A549 (cell line): ENCODE measurements around the gene C8G. TPM values are rescaled to one million over a fixed set of nuclear protein-coding genes. Genes with fewer than 3 reads are reported as not detected.

Experiments
- ATAC-seq, 2 experiments: fragments of 200-7000 bp in 1 of 2; fragments of >200 bp in 1 of 2; cut with Nextera tagmentation in 1 of 2; cut with Tn5 transposase in 1 of 2; 3 replicates each; pipeline versions ENCODE4 v1.8.0 to v1.9.1; 2018 to 2020; ENCODE audit warnings: mild to moderate bottlenecking in 1 of 2, moderate library complexity in 1 of 2
- CTCF ChIA-PET: fragments of 300-600 bp; sonication (Branson Sonifier 250); formaldehyde crosslinking; extraction: SDS; loops from one replicate; lab custom pipeline; 2021; ENCODE audit warnings: antibody characterized with exemption, inconsistent platforms; lab: Yijun Ruan, JAX
- POLR2A ChIA-PET: fragments of 350-600 bp; formaldehyde crosslinking; extraction: SDS; loops from one replicate; lab custom pipeline; 2021; ENCODE audit warnings: antibody characterized with exemption, inconsistent platforms; lab: Yijun Ruan, JAX
- DNase-seq, 2 experiments: peaks; one replicate each; pipeline versions ENCODE4 v3.0.0 to v3.0.0-alpha.2; 2011 to 2016; ENCODE audit warnings: low read depth in 1 of 2, low spot score in 1 of 2
- FAIRE-seq: peaks from 2 replicates; lab custom pipeline; 2011; peaks lifted over from hg19 to GRCh38; lab: Jason Lieb, UNC
- H3K27ac ChIP-seq, 2 experiments: fragments of >200 bp; sonication (Bioruptor Twin); formaldehyde crosslinking; 3 replicates each; pipeline ENCODE4 v1.5.1; 2016 to 2017
- H3K4me1 ChIP-seq: fragments of >200 bp; sonication (Bioruptor Twin); formaldehyde crosslinking; 3 replicates; pipeline ENCODE4 v1.6.1; 2016
- H3K4me2 ChIP-seq: fragments of >200 bp; sonication (Bioruptor Twin); formaldehyde crosslinking; 3 replicates; pipeline ENCODE4 v1.6.1; 2016
- H3K4me3 ChIP-seq: fragments of >200 bp; sonication (Bioruptor Twin); formaldehyde crosslinking; 3 replicates; pipeline ENCODE4 v1.5.1; 2016
- H3K9me3 ChIP-seq: fragments of >200 bp; sonication (Bioruptor Twin); formaldehyde crosslinking; 3 replicates; pipeline ENCODE4 v1.6.1; 2016
- CBX2 ChIP-seq: fragments of 200-600 bp; sonication (generic); IDR thresholded peaks from 2 replicates; pipeline ENCODE4 v1.6.1; 2016; ENCODE audit warnings: low read depth, mild to moderate bottlenecking, borderline replicate concordance
- CBX8 ChIP-seq: fragments of 200-600 bp; sonication (generic); IDR thresholded peaks from 2 replicates; pipeline ENCODE4 v1.6.1; 2016
- CEBPB ChIP-seq, 2 experiments: fragments of >200 bp in 1 of 2; sonication (Bioruptor Twin) in 1 of 2; formaldehyde crosslinking in 1 of 2; IDR thresholded peaks; 2 replicates each; pipeline ENCODE4 v1.6.1; 2012 to 2016
- CHD2 ChIP-seq: fragments of 150-350 bp; IDR thresholded peaks from 2 replicates; pipeline ENCODE4 v1.6.1; 2014; ENCODE audit warnings: low read length; ENCODE audit not compliant: partially characterized antibody
- EHF ChIP-seq: fragments of 250-450 bp; sonication (Bioruptor Pico); IDR thresholded peaks from 2 replicates; pipeline ENCODE4 v1.5.0; 2020; ENCODE audit warnings: mild to moderate bottlenecking
- ELK1 ChIP-seq: fragments of 150-350 bp; IDR thresholded peaks from 2 replicates; pipeline ENCODE4 v1.6.1; 2014; ENCODE audit warnings: low read depth, mild to moderate bottlenecking, low read length
- ESRRA ChIP-seq: fragments of 150-350 bp; IDR thresholded peaks from 2 replicates; pipeline ENCODE4 v1.6.1; 2014; ENCODE audit warnings: mild to moderate bottlenecking, low read length, borderline replicate concordance
- FOSB ChIP-seq: fragments of 250-450 bp; sonication (Bioruptor Pico); IDR thresholded peaks from 2 replicates; pipeline ENCODE4 v1.5.0; 2020; ENCODE audit warnings: mild to moderate bottlenecking, moderate library complexity
- FOSL2 ChIP-seq, 2 experiments: fragments of 450-650 bp in 1 of 2; fragments of >200 bp in 1 of 2; sonication (Bioruptor Twin) in 1 of 2; formaldehyde crosslinking; IDR thresholded peaks; 2 replicates each; pipeline versions ENCODE4 v1.5.0 to v1.6.1; 2016 to 2020; ENCODE audit warnings: mild to moderate bottlenecking in 1 of 2, moderate library complexity in 1 of 2
- GATA3 ChIP-seq: IDR thresholded peaks from 2 replicates; pipeline ENCODE4 v1.6.1; 2012; ENCODE audit warnings: borderline replicate concordance
- HES2 ChIP-seq: fragments of >200 bp; sonication (Bioruptor Twin); formaldehyde crosslinking; IDR thresholded peaks from 2 replicates; pipeline ENCODE4 v1.6.1; 2016
- HOXB13 ChIP-seq: fragments of 250-450 bp; sonication (Bioruptor Pico); IDR thresholded peaks from 2 replicates; pipeline ENCODE4 v1.5.0; 2020; ENCODE audit warnings: low read depth, mild to moderate bottlenecking, moderate library complexity
- HOXB5 ChIP-seq: fragments of 250-450 bp; sonication (Bioruptor Pico); IDR thresholded peaks from 2 replicates; pipeline ENCODE4 v1.5.0; 2020; ENCODE audit warnings: mild to moderate bottlenecking, moderate library complexity
- JUN ChIP-seq, 2 experiments: fragments of >200 bp; sonication (Bioruptor Twin); formaldehyde crosslinking; IDR thresholded peaks; 2 replicates in 1 of 2; 3 replicates in 1 of 2; pipeline ENCODE4 v1.6.1; 2016 to 2017
- JUNB ChIP-seq: fragments of >200 bp; sonication (Bioruptor Twin); formaldehyde crosslinking; IDR thresholded peaks from 2 replicates; pipeline ENCODE4 v1.6.1; 2016
- KDM1A ChIP-seq: fragments of 200-600 bp; sonication (generic); IDR thresholded peaks from 2 replicates; pipeline ENCODE4 v1.6.1; 2016; ENCODE audit warnings: low read depth, mild to moderate bottlenecking
- NR3C1 ChIP-seq: fragments of >200 bp; sonication (Bioruptor Twin); formaldehyde crosslinking; IDR thresholded peaks from 3 replicates; pipeline ENCODE4 v1.6.1; 2017
- POLR2A ChIP-seq: IDR thresholded peaks from 2 replicates; pipeline ENCODE4 v1.6.1; 2012; ENCODE audit warnings: mild to moderate bottlenecking, low read length
- POLR2AphosphoS2 ChIP-seq: conservative IDR thresholded peaks from 2 replicates; pipeline ENCODE4 v1.6.1; 2012; ENCODE audit warnings: low read length, improper control_type of control experiment, inconsistent platforms
- RAD21 ChIP-seq, 2 experiments: fragments of >200 bp in 1 of 2; sonication (Bioruptor Twin) in 1 of 2; formaldehyde crosslinking in 1 of 2; IDR thresholded peaks in 1 of 2; conservative IDR thresholded peaks in 1 of 2; 2 replicates in 1 of 2; 3 replicates in 1 of 2; pipeline ENCODE4 v1.6.1; 2012 to 2018; ENCODE audit warnings: inconsistent platforms in 1 of 2
- RCOR1 ChIP-seq: fragments of 150-350 bp; IDR thresholded peaks from 2 replicates; pipeline ENCODE4 v1.6.1; 2014; ENCODE audit warnings: antibody characterized with exemption, low read length, low read depth
- REST ChIP-seq: fragments of 200-600 bp; sonication (generic); IDR thresholded peaks from 2 replicates; pipeline ENCODE4 v1.6.1; 2016; ENCODE audit warnings: antibody characterized with exemption, mild to moderate bottlenecking, moderate library complexity
- RFX5 ChIP-seq: fragments of 450-650 bp; IDR thresholded peaks from 2 replicates; pipeline ENCODE4 v1.7.1; 2014; ENCODE audit warnings: antibody characterized with exemption, mild to moderate bottlenecking, moderate library complexity
- SMC3 ChIP-seq: fragments of >200 bp; sonication (Bioruptor Twin); formaldehyde crosslinking; IDR thresholded peaks from 3 replicates; pipeline ENCODE4 v1.6.1; 2018; ENCODE audit warnings: inconsistent platforms
- SREBF2 ChIP-seq: fragments of 450-650 bp; IDR thresholded peaks from 2 replicates; pipeline ENCODE4 v1.6.1; 2014; ENCODE audit warnings: mild to moderate bottlenecking, moderate library complexity
- TFCP2L1 ChIP-seq: fragments of 250-450 bp; sonication (Bioruptor Pico); IDR thresholded peaks from 2 replicates; pipeline ENCODE4 v1.5.0; 2021; ENCODE audit warnings: mild to moderate bottlenecking
- TP53 ChIP-seq: fragments of 250-450 bp; sonication (Bioruptor Pico); IDR thresholded peaks from 2 replicates; pipeline ENCODE4 v1.5.0; 2021; ENCODE audit warnings: mild to moderate bottlenecking, moderate library complexity
- USF2 ChIP-seq: fragments of 450-650 bp; IDR thresholded peaks from 2 replicates; pipeline ENCODE4 v1.6.1; 2014; ENCODE audit warnings: antibody characterized with exemption
- ZC3H11A ChIP-seq: fragments of 450-650 bp; IDR thresholded peaks from 2 replicates; pipeline ENCODE4 v1.6.1; 2014; ENCODE audit warnings: antibody characterized with exemption, mild to moderate bottlenecking
- ZFP36 ChIP-seq: fragments of 450-650 bp; IDR thresholded peaks from 2 replicates; pipeline ENCODE4 v1.6.1; 2014; ENCODE audit warnings: borderline replicate concordance; ENCODE audit not compliant: partially characterized antibody
- ZNF302 ChIP-seq: fragments of 250-450 bp; sonication (Bioruptor Pico); IDR thresholded peaks from 2 replicates; pipeline ENCODE4 v1.9.0; 2021; ENCODE audit warnings: inconsistent platforms, mild to moderate bottlenecking, moderate library complexity
- ZSCAN20 ChIP-seq: fragments of 250-450 bp; sonication (Bioruptor Pico); IDR thresholded peaks from 2 replicates; pipeline ENCODE4 v1.8.0; 2022; ENCODE audit warnings: mild to moderate bottlenecking, moderate library complexity
- WGBS: methylation state at CpG from one replicate; pipeline ENCODE4 v1.1.6; 2017; ENCODE audit errors: missing lambda C conversion rate; 5-methylcytosine and 5-hydroxymethylcytosine counted together
- polyA plus RNA-seq, 4 experiments: library from polyadenylated mRNA; depleted of rRNA in 3 of 4; stranded (reverse); fragments of >200 nt; fragmentation: RNase III in 1 of 4; extraction: RNeasy Plus Mini Kit Qiagen cat#74134 plus additional on column Dnase treatment in 1 of 4; gene quantifications; 2 replicates in 3 of 4; 3 replicates in 1 of 4; pipeline ENCODE4 v1.2.3, GENCODE V29; 2011 to 2017
- TF ChIP-seq, protein P1 (sequence below): IDR thresholded peaks from 2 replicates; pipeline ENCODE4 v1.6.1; 2012
- TF ChIP-seq, protein P2 (sequence below): fragments of 250-450 bp; sonication (Bioruptor Pico); IDR thresholded peaks from 2 replicates; pipeline ENCODE4 v1.5.0; 2020; ENCODE audit warnings: low read depth, mild to moderate bottlenecking, moderate library complexity

Gene C8G
- polyA plus RNA-seq, 2 of the 4 experiments (the other 2 are of a cell fraction), result 0.45 to 1.3 TPM

- ChIA-PET CTCF (interaction anchor here (0.6 to 10.7 kb wide), 13 partner anchors 12 to 134 kb away, joined by 3 to 139 read pairs (median 4); partner anchors contain the start of genes C8G and TRAF2), POLR2A (interaction anchor here (0.6 to 4.2 kb wide), 11 partner anchors 9 to 94 kb away, joined by 3 to 108 read pairs (median 7); partner anchors contain the start of genes CLIC3, EDF1, FBXW5 and PAXX)
- no peak for FAIRE-seq
- H3K4me1 ChIP-seq, result peaks cover 73% of the 10 kb centered on the region
- ATAC-seq, result peak; percentile 69 to 78
- peak overlapping the region; percentile 96 for H3K27ac ChIP-seq
- H3K4me3 ChIP-seq, result peak overlapping the region; percentile 21
- H3K4me2 ChIP-seq, result peak overlapping the region; percentile 81
- DNase-seq, result peak; percentile 92 to 97
- whole genome bisulfite sequencing, result 3% methylated on average over 17 of the region's 20 CpGs
- no peaks in the 10 kb centered on the region for H3K9me3 ChIP-seq
- no peak for TF ChIP-seq ZFP36
- peak; percentile 38 for TF ChIP-seq POLR2A
- TF ChIP-seq ESRRA, result no peak
- no peak for TF ChIP-seq USF2
- TF ChIP-seq ZC3H11A, result no peak
- no peak for TF ChIP-seq FOSL2 (IDR thresholded peaks at IDR 0.05)
- peak; percentile 38; the same call in 1 of the 2 replicates for TF ChIP-seq FOSL2 (CRISPR knock-in tag; IDR thresholded peaks at IDR 0.05)
- peak; percentile 18; the same call in 1 of the 2 replicates for TF ChIP-seq HOXB13 (CRISPR knock-in tag)
- TF ChIP-seq SMC3, result no peak
- TF ChIP-seq RAD21 (conservative IDR thresholded peaks at IDR 0.05 in 1 of 2, IDR thresholded peaks at IDR 0.05 in 1 of 2), result no peak
- no peak for TF ChIP-seq HES2
- no peak for TF ChIP-seq CHD2
- no peak for TF ChIP-seq NR3C1
- TF ChIP-seq RFX5, result no peak
- no peak for TF ChIP-seq CEBPB (IDR thresholded peaks at IDR 0.05)
- 0 out of 2 replicates have a peak, but pooled peaks have one; percentile 16 for TF ChIP-seq FOSB (CRISPR knock-in tag)
- TF ChIP-seq ZSCAN20, result no peak
- TF ChIP-seq ZNF302, result no peak
- no peak for TF ChIP-seq KDM1A
- no peak; the same call in 1 of the 2 replicates for TF ChIP-seq GATA3
- TF ChIP-seq JUNB, result no peak
- TF ChIP-seq TFCP2L1 (CRISPR knock-in tag), result peak; percentile 71; the same call in 1 of the 2 replicates
- peak; percentile 22 to 68; a peak in 3 of 5 replicates for TF ChIP-seq JUN (IDR thresholded peaks at IDR 0.05)
- TF ChIP-seq, protein P1, sequence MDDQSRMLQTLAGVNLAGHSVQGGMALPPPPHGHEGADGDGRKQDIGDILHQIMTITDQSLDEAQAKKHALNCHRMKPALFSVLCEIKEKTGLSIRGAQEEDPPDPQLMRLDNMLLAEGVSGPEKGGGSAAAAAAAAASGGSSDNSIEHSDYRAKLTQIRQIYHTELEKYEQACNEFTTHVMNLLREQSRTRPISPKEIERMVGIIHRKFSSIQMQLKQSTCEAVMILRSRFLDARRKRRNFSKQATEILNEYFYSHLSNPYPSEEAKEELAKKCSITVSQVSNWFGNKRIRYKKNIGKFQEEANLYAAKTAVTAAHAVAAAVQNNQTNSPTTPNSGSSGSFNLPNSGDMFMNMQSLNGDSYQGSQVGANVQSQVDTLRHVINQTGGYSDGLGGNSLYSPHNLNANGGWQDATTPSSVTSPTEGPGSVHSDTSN, result no peak
- 0 out of 2 replicates have a peak, but pooled peaks have one; percentile 29 for TF ChIP-seq HOXB5 (CRISPR knock-in tag)
- TF ChIP-seq CBX8, result no peak
- peak; percentile 8; the same call in 1 of the 2 replicates for TF ChIP-seq TP53 (CRISPR knock-in tag)
- TF ChIP-seq RCOR1, result no peak
- TF ChIP-seq REST, result no peak
- TF ChIP-seq SREBF2, result no peak
- no peak for TF ChIP-seq POLR2AphosphoS2
- TF ChIP-seq CBX2, result no peak
- TF ChIP-seq, protein P2, sequence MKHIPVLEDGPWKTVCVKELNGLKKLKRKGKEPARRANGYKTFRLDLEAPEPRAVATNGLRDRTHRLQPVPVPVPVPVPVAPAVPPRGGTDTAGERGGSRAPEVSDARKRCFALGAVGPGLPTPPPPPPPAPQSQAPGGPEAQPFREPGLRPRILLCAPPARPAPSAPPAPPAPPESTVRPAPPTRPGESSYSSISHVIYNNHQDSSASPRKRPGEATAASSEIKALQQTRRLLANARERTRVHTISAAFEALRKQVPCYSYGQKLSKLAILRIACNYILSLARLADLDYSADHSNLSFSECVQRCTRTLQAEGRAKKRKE (CRISPR knock-in tag), result peak; percentile 57
- no peak for TF ChIP-seq ELK1
- TF ChIP-seq EHF, result no peak
These were observed 43.4 kb upstream of the C8G start for GRCh38 chr9:136901516-136902258.
